ENCODE results near the gene C8G.
A peak's percentile ranks its signal among the peaks of the same experiment; 100 is the strongest.

Gene C8G

DNA sequence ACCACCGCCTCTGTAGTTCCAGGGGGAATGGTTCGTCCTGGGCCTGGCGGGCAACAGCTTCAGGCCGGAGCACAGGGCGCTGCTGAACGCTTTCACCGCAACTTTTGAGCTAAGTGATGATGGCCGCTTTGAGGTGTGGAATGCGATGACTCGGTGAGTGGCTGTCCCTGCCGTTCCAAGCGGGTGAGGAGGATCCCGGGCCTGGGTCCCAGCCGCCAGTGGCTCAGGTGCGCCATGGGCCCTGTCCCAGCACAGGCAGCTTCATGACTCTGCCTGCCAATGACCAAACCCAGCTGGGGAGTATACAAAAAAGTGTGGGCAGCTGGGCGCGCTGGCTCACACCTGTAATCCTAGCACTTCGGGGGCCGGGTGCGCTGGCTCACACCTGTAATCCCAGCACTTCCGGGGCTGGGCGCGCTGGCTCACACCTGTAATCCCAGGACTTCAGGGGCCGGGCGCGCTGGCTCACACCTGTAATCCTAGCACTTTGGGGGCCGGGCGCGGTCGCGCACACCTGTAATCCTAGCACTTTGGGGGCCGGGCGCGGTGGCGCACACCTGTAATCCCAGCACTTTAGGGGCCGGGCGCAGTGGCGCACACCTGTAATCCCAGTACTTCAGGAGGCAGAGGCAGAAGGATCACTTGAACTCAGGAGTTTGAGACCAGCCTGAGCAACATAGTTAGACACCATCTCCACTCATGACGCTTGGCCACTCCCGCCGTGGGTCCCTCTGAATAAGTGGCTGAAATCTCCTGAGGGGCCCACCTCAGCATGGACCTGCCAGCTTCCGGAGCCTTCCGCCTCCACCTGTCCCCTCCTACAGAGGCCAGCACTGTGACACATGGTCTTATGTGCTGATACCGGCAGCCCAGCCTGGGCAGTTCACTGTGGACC lies 8.1 kb downstream of the C8G start:
- Mint-ChIP-seq H3K27me3 (no peaks in the 10 kb centered on the region), H3K4me1 (no peaks in the 10 kb centered on the region), H3K9me3 (peaks cover 5% of the 10 kb centered on the region), H3K36me3 (peaks cover 2% of the 10 kb centered on the region), H3K4me3 (no peak overlapping the region), H3K27ac (no peak overlapping the region)

DNA sequence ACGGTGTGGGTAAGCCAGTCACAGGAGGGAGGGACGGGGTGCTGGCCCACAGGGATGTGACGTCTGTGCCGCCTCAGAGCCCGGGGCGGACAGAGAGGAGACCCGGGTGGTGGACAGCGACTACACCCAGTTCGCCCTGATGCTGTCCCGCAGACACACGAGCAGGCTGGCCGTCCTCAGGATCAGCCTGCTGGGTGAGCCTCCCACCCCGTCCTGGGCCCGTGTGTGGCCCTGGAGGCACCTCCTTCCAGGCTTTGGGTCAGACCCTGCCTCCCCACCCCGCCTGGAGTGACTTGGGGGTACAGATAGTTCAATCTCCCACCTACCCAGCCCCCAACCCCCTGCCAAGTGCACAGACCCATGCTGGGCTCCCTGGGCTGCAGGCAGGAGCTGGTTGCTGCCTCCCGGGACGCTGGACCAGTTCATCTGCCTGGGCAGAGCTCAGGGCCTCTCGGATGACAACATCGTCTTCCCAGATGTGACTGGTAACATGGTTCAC lies 8.8 kb downstream of the C8G start:
- Mint-ChIP-seq H3K4me1 (no peaks in the 10 kb centered on the region), H3K4me3 (no peak overlapping the region), H3K27me3 (no peaks in the 10 kb centered on the region), H3K9me3 (peaks cover 5% of the 10 kb centered on the region), H3K27ac (no peak overlapping the region), H3K36me3 (peaks cover 2% of the 10 kb centered on the region)

DNA sequence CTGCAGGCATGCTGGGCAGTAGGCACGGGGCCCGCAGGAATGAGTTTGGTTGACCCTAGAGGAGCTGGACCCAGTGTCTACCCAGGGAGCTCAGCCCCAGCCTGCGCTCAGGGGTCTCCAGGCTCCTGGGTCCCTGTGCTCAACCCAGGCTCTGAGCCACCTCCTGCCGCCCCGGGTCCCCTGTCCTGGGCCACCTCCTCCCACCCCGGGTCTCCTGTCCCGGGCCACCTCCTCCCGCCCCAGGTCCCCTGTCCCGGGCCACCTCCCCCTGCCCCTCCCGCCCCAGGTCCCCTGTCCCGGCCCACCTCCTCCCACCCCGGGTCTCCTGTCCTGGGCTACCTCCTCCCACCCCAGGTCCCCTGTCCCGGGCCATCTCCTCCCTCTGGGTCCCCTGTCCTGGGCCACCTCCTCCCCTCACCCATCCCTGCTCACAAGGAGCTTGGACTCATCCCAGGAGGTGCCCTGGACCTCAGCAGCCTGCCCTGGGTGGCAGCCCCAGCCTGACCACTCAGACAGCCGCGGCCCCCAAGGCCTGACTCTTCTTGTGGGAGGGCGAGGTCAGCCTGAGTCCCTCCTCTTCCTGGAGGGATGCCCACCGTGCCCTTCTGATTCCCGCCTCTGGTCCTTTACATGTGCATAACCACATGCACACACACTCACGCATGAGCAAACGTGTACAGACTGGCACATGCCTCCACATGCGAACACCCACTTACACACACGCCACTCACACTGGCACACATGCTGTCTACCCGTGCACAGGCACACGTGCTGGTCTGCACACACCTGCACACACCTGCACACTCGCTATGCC lies 9.4 kb downstream of the C8G start:
- Mint-ChIP-seq H3K4me1 (no peaks in the 10 kb centered on the region), H3K27me3 (no peaks in the 10 kb centered on the region), H3K36me3 (peaks cover 2% of the 10 kb centered on the region), H3K4me3 (no peak overlapping the region), H3K27ac (no peak overlapping the region), H3K9me3 (peaks cover 5% of the 10 kb centered on the region)

DNA sequence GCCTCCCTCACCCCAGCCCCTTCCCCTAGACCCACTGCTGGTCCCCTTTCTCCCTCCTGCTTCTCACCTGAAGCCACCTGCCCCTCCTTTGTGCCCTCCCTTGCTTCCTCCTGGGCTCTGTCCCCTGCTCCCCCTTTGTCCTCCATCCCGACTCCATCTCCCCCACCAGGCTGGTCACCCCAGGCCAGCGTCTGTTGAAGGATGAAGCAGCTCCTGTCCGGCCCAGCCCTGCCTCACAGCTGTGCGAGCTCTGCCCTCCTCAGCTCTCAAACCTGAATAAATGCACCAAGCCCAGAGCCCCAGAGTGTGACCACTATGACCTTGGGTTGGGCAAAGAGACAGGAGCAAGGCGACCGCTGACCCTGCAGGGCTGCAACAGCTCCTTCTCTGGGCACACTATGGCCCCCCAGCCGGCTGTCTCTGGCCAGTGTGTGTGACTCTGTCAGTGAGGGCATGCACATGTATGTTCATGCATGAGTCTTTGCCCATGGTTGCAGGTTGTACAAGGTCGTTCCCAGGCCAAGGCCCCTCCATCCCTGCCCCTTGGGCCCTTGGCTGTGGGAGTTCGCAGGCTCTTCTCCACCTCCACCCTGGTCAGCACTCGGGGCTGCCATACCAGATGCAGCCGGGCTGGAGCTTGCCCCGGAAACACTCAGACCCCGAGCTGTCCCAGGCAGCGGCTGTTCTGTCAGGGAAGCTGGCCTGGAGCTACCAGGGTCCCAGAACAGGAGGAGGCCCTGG lies 10.3 kb downstream of the C8G start:
- Mint-ChIP-seq H3K27me3 (no peaks in the 10 kb centered on the region), H3K4me3 (no peak overlapping the region), H3K36me3 (peaks cover 2% of the 10 kb centered on the region), H3K4me1 (peaks cover 3% of the 10 kb centered on the region), H3K9me3 (peaks cover 5% of the 10 kb centered on the region), H3K27ac (no peak overlapping the region)

DNA sequence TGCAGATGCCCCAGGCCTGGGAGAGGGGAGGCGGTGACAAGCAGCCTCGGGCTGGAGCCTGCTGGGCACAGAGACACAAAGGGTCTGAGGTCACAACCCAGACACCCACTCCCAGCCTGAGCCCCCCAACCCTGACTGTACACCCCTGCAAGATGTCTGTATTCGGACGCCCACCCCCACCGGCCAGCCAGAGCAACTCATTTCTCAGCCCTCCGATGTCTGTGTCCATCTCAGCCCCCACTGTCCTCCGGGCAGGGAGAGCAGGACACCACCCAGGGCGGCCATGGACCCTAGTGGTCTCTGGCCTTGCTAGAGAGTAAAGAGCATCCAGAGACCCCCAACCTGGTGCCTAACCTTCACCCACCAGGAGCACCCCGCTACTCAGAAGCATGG lies 10.9 kb downstream of the C8G start:
- no peak overlapping the region for H3K27ac Mint-ChIP-seq
- peaks cover 3% of the 10 kb centered on the region for H3K4me1 Mint-ChIP-seq
- peaks cover 5% of the 10 kb centered on the region for H3K9me3 Mint-ChIP-seq
- H3K4me3 Mint-ChIP-seq = no peak overlapping the region
- H3K36me3 Mint-ChIP-seq = peaks cover 2% of the 10 kb centered on the region
- H3K27me3 Mint-ChIP-seq = no peaks in the 10 kb centered on the region

DNA sequence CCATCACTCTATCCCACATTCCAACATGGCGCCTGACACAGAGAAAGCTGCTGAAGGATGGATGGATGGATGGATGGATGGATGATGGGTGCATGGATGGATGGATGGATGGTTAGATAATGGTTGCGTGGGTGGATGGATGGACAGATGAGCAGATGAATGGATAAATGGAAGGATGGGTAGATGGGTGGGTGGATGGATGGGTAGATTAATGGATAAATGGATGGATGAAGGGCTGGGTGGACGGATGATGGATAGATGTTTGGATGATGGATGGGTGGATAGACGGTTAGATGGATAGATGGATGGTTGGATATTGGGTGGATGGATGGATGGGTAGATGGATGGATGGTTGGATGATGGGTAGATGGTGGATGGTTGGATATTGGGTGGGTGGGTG lies 11.6 kb downstream of the C8G start:
- Mint-ChIP-seq H3K4me1 (peaks cover 3% of the 10 kb centered on the region), H3K36me3 (peaks cover 2% of the 10 kb centered on the region), H3K27me3 (no peaks in the 10 kb centered on the region), H3K9me3 (peaks cover 5% of the 10 kb centered on the region), H3K4me3 (no peak overlapping the region), H3K27ac (peak overlapping the region; percentile 71)

DNA sequence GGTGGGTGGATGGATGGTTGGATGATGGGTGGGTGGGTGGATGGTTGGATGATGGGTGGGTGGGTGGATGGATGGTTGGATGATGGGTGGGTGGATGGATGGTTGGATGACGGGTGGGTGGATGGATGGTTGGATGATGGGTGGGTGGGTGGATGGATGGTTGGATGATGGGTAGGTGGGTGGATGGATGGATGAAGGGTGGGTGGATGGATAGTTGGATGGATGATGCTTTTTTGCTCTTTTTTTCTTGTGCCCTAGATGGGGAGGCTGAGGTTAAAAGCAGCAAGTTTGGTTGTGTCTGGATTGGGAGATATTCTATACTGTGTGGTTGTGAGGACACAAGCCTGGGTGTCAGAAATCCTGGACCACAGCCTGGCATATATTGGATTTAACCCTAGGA lies 12.4 kb downstream of the C8G start:
- no peaks in the 10 kb centered on the region for H3K27me3 Mint-ChIP-seq
- no peak overlapping the region for H3K4me3 Mint-ChIP-seq
- H3K27ac Mint-ChIP-seq = peak overlapping the region; percentile 55
- H3K4me1 Mint-ChIP-seq = peaks cover 3% of the 10 kb centered on the region
- peaks cover 2% of the 10 kb centered on the region for H3K36me3 Mint-ChIP-seq
- peaks cover 5% of the 10 kb centered on the region for H3K9me3 Mint-ChIP-seq

DNA sequence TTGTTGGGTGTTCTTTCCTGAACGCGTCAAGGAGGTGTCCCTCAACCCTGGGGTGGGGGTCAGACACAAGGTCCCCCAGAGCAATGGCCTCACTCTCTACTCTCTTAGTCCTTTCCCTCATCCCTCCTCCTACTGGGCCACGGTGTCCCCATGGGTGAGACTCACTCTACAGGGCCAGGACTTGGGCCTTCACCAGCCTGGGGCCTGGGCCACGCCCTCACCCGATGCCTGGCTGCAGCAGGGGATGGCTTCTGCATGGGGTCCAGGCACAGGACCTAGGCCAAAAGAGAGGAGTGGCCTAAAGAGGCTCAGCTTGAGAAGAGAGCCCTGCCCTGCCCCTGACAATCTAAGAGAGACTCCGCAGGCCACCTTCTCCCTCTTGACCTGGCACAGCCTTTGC lies 12.9 kb downstream of the C8G start:
- Mint-ChIP-seq H3K27me3 (no peaks in the 10 kb centered on the region), H3K36me3 (peaks cover 2% of the 10 kb centered on the region), H3K4me3 (no peak overlapping the region), H3K27ac (no peak overlapping the region), H3K4me1 (peaks cover 3% of the 10 kb centered on the region), H3K9me3 (peaks cover 5% of the 10 kb centered on the region)

DNA sequence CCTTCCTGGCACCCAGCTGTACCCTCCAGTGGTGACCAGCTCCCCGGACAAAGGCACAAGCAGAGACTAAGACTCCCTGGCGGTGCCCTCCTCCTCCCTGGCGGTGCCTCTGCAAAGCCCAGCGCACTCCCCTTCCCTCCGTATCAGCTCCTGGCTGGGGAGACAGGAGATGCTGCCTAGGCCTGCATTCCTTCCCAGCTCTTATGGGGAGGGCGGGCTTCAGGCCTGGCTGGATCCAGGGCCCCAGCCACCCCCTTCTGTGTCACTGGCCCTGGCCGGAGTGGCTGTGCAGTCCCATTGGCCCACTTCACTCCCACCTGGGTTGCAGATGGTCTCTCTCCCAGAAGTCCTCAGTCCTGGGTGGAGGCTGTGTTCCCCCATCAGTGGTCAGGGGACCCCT lies 13.4 kb downstream of the C8G start:
- H3K27ac Mint-ChIP-seq = no peak overlapping the region
- peaks cover 2% of the 10 kb centered on the region for H3K36me3 Mint-ChIP-seq
- no peak overlapping the region for H3K4me3 Mint-ChIP-seq
- H3K4me1 Mint-ChIP-seq = peaks cover 3% of the 10 kb centered on the region
- no peaks in the 10 kb centered on the region for H3K27me3 Mint-ChIP-seq
- peaks cover 5% of the 10 kb centered on the region for H3K9me3 Mint-ChIP-seq

DNA sequence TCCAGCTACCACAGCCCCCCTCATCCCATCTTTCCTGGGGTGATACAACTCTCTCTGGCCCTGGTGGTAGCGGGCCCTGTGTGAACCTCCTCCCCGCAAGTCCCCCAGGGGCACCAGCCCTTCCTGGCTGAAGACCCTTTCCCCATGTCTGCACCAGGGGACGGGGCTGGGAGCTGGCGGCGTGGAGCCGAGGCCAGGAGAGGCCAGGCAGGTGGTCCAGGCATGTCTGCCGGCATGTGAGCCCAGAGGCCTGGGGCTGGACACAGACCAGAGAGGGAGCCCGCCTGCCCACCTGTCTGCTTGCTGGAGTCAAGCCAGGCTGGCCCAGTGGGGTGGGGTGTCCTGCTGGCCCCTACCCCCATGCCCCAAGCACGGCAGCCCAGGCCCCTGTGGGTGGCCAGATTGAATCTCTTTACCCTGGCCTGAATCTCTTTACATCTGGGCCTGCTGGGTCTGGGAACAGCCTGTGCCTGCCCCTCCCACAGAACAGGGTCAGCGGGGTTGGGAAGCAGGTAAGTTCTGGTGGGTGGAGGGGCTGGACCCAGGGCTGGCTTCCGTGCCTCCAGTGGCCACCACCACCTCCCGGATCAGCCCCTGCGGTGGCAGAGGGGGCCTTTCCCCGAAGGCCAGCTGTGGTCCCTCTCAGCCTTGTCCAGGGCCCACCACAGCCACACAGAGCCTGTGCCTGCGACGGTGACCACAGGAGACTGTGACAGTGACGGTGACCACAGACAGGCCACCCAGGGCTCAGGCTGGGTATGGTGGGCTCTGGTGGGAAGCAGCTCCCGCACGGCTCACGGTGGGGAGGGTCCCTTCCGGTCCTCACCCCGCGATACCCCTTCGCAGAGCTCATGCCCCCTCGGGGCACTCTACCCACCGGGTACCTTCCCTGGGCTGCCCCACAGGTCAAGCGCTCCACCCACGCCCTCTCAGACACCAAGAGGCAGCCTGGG lies 14.1 kb downstream of the C8G start:
- H3K4me3 Mint-ChIP-seq = no peak overlapping the region
- H3K4me1 Mint-ChIP-seq = peaks cover 3% of the 10 kb centered on the region
- H3K27ac Mint-ChIP-seq = peak overlapping the region; percentile 30
- H3K36me3 Mint-ChIP-seq = peaks cover 2% of the 10 kb centered on the region
- peaks cover 5% of the 10 kb centered on the region for H3K9me3 Mint-ChIP-seq
- H3K27me3 Mint-ChIP-seq = no peaks in the 10 kb centered on the region

DNA sequence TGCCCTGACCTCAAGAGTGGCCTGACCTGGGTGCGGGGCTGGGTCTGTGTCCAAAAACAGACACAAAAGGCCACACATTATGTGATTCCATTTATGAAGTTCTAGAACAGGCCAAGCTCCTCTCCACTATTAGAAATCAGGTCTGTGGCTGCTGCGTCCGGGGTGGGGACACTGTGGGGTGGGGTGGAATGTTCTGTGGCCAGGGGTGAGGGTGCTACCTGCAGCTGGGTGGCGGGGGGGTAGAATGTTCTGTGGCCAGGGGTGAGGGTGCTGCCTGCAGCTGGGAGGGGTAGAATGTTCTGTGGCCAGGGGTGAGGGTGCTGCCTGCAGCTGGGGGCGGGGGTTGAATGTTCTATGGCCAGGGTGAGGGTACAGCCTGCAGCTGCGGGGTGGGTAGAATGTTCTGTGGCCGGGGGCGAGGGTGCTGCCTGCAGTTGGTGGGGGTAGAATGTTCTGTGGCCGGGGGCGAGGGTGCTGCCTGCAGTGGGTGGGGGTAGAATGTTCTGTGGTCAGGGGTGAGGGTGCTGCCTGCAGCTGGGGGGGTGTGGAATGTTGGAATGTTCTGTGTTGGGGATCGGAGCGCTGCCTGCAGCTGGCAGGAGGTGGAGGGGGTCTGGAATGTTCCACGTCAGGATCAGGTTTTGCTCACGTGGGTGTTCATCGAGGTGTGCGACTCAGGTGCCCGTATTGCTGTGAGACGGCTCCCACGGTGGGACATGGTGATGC lies 15.3 kb downstream of the C8G start:
- Mint-ChIP-seq H3K9me3 (peaks cover 5% of the 10 kb centered on the region), H3K27me3 (no peaks in the 10 kb centered on the region), H3K4me1 (peaks cover 11% of the 10 kb centered on the region), H3K36me3 (peaks cover 2% of the 10 kb centered on the region), H3K27ac (peak overlapping the region; percentile 17), H3K4me3 (no peak overlapping the region)

DNA sequence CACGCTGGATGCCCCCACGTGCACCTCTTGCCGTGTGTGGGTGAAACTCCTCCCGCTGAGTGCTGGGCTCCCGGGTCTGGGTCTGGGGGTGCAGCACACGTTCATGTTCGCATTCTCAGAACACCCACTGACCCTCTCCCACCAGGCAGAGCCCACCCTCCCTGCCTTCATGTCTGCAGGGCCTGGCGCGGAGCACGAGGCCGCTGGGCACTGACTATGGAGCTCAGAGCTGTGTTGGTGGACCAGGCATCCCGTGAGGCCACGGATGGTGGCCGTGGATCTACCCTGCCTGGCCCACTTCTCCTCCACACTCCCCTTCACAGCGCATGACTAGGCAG lies 15.9 kb downstream of the C8G start:
- H3K27ac Mint-ChIP-seq = no peak overlapping the region
- peaks cover 16% of the 10 kb centered on the region for H3K4me1 Mint-ChIP-seq

DNA sequence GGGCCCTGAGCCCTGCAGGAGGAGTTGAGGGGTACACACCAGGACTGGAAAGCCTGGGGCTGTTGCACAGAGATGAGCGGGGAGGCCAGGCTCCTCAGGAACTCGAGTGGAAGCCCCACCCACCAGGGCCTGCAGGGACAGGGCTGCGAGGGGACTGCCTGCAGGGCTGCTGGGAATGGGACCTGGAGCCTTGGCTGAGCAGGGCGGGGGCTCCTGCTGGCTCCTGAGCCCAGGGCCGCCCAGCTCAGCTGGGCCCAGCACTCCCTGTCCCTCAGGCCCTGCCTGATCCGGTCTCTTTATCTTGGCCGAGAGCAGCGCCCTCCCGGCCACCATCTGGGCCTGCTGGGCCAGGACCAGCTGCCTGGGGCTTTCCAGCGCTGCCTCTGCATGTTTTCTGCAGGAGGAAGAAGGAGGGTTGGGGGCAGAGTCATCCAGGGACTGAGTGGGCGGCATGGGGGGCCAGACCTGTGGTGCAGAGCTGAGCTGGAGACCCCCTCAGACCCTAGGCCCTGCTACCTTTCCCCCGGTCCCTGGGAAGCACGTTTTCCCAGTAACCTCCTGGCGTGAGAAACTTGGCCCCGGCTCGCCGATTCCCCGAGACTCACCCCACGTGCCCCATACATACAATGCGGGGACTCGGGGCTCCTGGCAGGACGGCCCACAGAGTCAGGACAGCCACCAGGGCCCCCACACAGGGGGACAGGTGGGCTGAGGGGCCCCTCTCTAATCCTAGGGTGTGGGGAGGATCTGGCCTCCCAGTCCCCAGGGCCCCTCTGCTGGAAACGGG lies 16.4 kb downstream of the C8G start:
- H3K27me3 Mint-ChIP-seq = no peaks in the 10 kb centered on the region
- H3K27ac Mint-ChIP-seq = no peak overlapping the region
- no peak overlapping the region for H3K4me3 Mint-ChIP-seq

More for the DNA sequence above, 15.9 kb downstream of the C8G start:
- peaks cover 5% of the 10 kb centered on the region for H3K9me3 Mint-ChIP-seq
- no peak overlapping the region for H3K4me3 Mint-ChIP-seq
- H3K27me3 Mint-ChIP-seq = no peaks in the 10 kb centered on the region
- peaks cover 2% of the 10 kb centered on the region for H3K36me3 Mint-ChIP-seq

More for the DNA sequence above, 16.4 kb downstream of the C8G start:
- H3K4me1 Mint-ChIP-seq = peaks cover 22% of the 10 kb centered on the region
- peaks cover 2% of the 10 kb centered on the region for H3K36me3 Mint-ChIP-seq
- H3K9me3 Mint-ChIP-seq = peaks cover 4% of the 10 kb centered on the region
